Measurements from ENCODE around the gene MAN1C1. TPM values are rescaled to one million over a fixed set of nuclear protein-coding genes. Genes with fewer than 3 reads are reported as not detected.

The MAN1C1 gene
- total RNA-seq, 1 experiment from 2014 or later, result 0.11 TPM

- H3K27ac ChIP-seq (ENCODE audit: low read length), result no peak overlapping the region
- no peak overlapping the region for H2AFZ ChIP-seq (ENCODE audit: low read length)
- H3K4me3 ChIP-seq (ENCODE audit: low read length), result no peak overlapping the region
- no TSS peak for BruUV-seq (replicated peaks)
- DNase-seq (no peak), ATAC-seq (no peak)
- no peak overlapping the region for H3K9ac ChIP-seq (ENCODE audit: low read length)
- ChIA-PET POLR2A (ENCODE audit: unreplicated experiment) (no interaction called here), CTCF (interaction anchor here (0.6 kb wide), 1 partner anchor 48 kb away, joined by 11 read pairs; no protein-coding TSS in a partner anchor)
- H3K79me2 ChIP-seq (ENCODE audit: low read length), result no peaks in the 10 kb centered on the region
- H4K20me1 ChIP-seq (ENCODE audit: low read length), result no peaks in the 10 kb centered on the region
- H3K4me1 ChIP-seq (ENCODE audit: insufficient read depth, low read length), result no peaks in the 10 kb centered on the region
- no peaks in the 10 kb centered on the region for H3F3A ChIP-seq (ENCODE audit: low read length, unreplicated experiment)
- H3K27me3 ChIP-seq (ENCODE audit: low read length), result peaks cover 9% of the 10 kb centered on the region; the same call in 1 of the 2 replicates
- H3K9me3 ChIP-seq (ENCODE audit: low read length), result no peaks in the 10 kb centered on the region
- H3K4me2 ChIP-seq (ENCODE audit: low read length), result no peak overlapping the region
- intact Hi-C loops (cut with micrococcal nuclease), result no loop called here
- no peaks in the 10 kb centered on the region for H3K9me2 ChIP-seq (replicated peaks; ENCODE audit: low read length)
- no peak for TF ChIP-seq EZH2phosphoT487 (IDR thresholded peaks at IDR 0.05; ENCODE audit: borderline replicate concordance, low read length)
- TF ChIP-seq EZH2 (IDR thresholded peaks at IDR 0.05; ENCODE audit: low read length, unreplicated experiment), result no peak
- TF ChIP-seq CTCF (conservative IDR thresholded peaks at IDR 0.05; ENCODE audit: low read depth, low read length), result no peak
- H3K36me3 ChIP-seq (ENCODE audit: low read depth, low read length), result no peaks in the 10 kb centered on the region
Measured at GRCh38 chr1:25746299-25747045, 129.9 kb downstream of the MAN1C1 start.

- no peaks in the 10 kb centered on the region for H3F3A ChIP-seq (ENCODE audit: low read length, unreplicated experiment)
- H3K4me3 ChIP-seq (ENCODE audit: low read length), result no peak overlapping the region
- no peak overlapping the region for H3K9ac ChIP-seq (ENCODE audit: low read length)
- no peaks in the 10 kb centered on the region for H3K36me3 ChIP-seq (ENCODE audit: low read depth, low read length)
- ATAC-seq (no peak), DNase-seq (no peak)
- H3K4me2 ChIP-seq (ENCODE audit: low read length), result no peak overlapping the region
- H3K9me2 ChIP-seq (replicated peaks; ENCODE audit: low read length), result no peaks in the 10 kb centered on the region
- no peak overlapping the region for H2AFZ ChIP-seq (ENCODE audit: low read length)
- H3K27ac ChIP-seq (ENCODE audit: low read length), result no peak overlapping the region
- intact Hi-C loops (cut with micrococcal nuclease), result no loop called here
- no TSS peak for BruUV-seq (replicated peaks)
- H3K27me3 ChIP-seq (ENCODE audit: low read length), result peaks cover 9% of the 10 kb centered on the region; the same call in 1 of the 2 replicates
- H3K79me2 ChIP-seq (ENCODE audit: low read length), result no peaks in the 10 kb centered on the region
- POLR2A ChIA-PET (ENCODE audit: unreplicated experiment), result no interaction called here
- no peak for TF ChIP-seq EZH2 (IDR thresholded peaks at IDR 0.05; ENCODE audit: low read length, unreplicated experiment)
- no peak for TF ChIP-seq EZH2phosphoT487 (IDR thresholded peaks at IDR 0.05; ENCODE audit: borderline replicate concordance, low read length)
- no peak for TF ChIP-seq CTCF (conservative IDR thresholded peaks at IDR 0.05; ENCODE audit: low read depth, low read length)
- H3K4me1 ChIP-seq (ENCODE audit: insufficient read depth, low read length), result no peaks in the 10 kb centered on the region
- no peaks in the 10 kb centered on the region for H4K20me1 ChIP-seq (ENCODE audit: low read length)
- CTCF ChIA-PET, result no interaction called here
- no peaks in the 10 kb centered on the region for H3K9me3 ChIP-seq (ENCODE audit: low read length)
Measured at GRCh38 chr1:25747046-25747719, 130.6 kb downstream of the MAN1C1 start.
